NCI-H1930 (cell line): ENCODE measurements around the gene BPTF.
"Not testable (repeated sequence)": the region's sequence is repeated elsewhere in the genome, so short reads cannot be mapped to it uniquely, and the experiment has no call there.

Experiments
- DNase-seq, 2 experiments: peaks; one replicate each; lab custom pipeline; 2025; lab: John Stamatoyannopoulos, UW

Gene BPTF

DNA sequence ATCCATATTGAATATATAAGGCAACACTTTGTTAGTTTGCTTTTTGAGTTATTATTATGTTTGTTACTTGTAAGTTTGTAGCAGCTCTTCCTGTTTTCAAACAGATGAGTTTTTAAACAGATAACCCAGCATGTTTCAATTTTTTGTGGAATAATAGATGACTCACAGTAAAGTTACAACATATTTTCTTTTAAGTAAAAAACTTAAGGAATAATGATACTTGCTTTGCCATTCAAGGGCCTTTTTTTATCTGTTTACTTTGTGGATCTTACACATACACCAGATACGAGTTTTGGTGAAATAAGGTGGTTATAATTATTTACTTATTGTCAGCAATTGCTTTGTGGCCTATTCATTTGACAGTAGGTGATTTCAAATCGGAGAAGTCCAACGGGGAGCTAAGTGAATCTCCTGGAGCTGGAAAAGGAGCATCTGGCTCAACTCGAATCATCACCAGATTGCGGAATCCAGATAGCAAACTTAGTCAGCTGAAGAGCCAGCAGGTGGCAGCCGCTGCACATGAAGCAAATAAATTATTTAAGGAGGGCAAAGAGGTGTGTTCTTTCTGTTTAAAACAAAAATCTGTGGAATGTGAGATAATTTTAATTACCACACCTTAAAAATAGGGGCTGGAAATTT lies 66.3 kb downstream of the BPTF start:
- DNase-seq = no peak

DNA sequence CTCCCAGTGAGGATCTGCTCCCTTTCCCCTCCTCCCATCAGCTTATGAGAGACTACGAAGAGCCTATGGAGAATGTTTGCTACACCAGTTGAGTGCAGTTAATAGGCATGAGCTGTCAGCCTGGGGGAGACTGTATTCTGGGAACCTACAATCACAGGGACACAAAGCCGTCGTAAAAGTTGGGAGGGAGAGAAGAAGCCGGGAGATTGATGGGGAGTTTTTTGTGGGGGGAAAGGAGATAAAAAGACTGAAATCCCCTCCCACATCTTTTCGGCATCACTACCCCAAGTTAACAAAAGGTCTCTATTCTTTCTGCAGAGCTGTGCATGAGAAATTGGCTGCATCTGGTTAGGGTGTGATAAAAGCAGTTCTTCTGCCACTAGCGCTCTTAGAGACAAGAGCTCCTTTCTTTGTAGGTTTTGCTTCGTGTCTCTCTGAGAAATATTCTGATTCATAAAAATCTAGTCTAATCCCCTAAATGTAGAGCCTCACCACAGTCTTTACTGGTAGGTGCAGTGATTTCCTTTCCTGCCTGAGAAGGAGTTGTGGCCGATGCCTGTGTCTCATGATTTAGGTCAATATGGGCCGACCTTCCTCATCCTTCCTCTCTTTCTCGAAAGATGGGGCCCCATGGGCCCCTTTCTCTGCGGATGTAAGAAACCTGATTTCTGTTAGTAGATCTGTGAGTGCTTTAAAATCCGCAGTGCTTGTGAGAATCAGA lies 77.4 kb downstream of the BPTF start:
- DNase-seq = no peak

DNA sequence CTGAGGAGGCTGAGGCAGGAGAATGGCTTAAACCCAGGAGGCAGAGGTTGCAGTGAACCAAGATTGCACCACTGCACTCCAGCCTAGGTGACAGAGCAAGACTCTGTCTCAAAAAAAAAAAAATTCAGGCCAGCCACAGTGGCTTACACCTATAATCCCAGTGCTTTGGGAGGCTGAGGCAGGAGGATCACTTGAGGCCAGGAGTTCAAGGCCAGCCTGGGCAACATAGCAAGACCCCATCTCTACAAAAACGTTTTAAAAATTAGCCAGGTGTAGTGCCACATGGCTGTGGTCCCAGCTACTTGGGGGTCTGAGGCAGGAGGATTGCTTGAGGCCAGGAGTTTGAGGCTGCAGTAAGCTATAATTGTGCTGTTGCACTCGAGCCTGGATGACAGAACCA lies 80.0 kb downstream of the BPTF start:
- not testable (repeated sequence) for DNase-seq

DNA sequence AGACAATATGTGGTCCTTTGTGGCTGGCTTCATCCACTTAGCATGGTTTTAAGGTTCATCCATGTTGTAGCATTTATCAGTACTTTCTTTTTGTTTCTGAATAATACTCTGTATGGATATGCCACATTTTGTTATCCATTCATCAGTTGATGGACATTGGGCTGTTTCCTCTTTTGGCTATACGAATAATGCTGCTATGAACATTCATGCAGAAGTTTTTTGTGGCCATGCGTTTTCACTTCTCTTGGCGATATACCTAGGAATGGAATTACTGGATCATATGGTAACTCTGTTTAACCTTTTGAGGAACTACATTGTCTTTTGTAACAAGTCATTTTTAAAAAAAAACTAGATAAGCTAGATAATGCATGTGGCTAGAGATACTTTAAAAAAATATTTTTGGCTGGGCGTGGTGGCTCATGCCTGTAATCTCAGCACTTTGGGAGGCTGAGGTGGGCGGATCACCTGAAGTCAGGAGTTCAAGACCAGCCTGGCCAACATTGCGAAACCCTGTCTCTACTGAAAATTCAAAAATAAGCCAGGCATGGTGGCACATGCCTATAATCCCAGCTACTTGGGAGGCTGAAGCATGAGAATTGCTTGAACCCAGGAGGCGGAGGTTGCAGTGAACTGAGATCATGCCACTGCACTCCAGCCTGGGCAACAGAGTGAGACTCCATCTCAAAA lies 85.0 kb downstream of the BPTF start:
- DNase-seq = not testable (repeated sequence)

- DNase-seq = no peak
Measured at GRCh38 chr17:67911059-67911782, 85.9 kb downstream of the BPTF start.

- DNase-seq = no peak
Measured at GRCh38 chr17:67912088-67912487, 86.8 kb downstream of the BPTF start.

DNA sequence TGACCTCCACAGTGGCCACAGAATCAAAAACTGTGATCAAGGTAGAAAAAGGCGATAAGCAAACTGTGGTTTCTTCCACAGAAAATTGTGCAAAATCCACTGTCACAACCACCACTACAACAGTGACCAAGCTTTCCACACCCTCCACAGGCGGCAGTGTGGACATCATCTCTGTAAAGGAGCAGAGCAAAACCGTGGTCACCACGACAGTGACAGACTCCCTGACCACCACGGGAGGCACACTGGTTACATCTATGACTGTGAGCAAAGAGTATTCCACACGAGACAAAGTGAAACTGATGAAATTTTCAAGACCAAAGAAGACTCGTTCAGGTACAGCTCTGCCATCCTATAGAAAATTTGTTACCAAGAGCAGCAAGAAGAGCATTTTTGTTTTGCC lies 87.4 kb downstream of the BPTF start:
- DNase-seq = no peak

DNA sequence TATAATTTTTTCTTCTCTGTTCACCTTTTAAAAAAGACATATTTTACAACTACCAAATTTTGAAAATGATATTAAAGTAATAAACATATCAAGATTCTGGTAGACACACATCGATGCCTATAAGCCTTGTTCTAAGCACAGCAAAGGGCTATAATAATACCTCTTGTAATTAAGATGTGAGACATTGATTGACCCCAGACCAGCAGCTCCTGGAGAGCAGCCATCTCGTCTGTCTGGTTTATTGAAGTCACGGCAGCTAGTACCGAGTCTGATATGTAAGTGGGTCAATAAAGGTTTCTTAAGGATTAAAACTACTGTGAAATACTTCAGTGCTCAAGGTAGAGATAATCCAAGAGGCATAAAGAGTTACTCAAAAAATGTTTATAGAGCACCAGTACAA lies 94.9 kb downstream of the BPTF start:
- DNase-seq = no peak

DNA sequence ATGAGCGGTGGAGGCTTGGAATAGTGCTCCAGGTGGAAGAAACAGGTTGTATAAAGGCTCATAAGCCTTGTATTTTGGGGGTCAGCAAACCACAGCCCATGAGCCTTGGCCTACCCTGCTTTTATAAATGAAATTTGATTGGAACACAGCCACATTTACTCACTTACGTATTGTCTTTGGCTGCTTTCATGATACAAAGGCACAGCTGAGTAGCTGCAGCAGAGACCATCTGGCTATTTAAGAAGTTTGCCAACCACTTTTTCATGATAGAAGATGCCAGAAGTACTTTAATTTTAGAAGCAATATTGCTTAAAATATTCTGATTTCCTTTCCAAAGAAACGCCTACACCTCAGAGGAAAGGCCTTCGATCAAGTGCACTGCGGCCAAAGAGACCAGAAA lies 97.2 kb downstream of the BPTF start:
- DNase-seq = no peak

DNA sequence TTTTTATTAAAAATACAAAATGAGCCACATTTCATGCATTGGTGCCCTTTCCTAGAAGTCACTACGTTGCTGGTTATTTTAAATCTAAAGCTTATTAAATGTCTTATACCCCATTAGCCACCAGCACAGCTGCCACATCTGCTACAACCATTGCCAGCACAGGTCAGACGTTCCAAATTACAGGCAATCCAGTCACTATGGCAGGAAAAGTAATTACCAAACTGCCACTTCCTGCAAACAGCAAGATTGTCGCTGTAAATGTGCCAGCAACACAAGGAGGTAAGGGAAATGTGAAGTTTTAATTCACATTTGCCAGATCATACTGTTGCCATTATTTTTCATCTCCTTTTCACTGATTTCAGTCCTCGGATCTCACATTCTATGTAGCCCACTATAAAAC lies 103.5 kb downstream of the BPTF start:
- DNase-seq = not testable (repeated sequence)

DNA sequence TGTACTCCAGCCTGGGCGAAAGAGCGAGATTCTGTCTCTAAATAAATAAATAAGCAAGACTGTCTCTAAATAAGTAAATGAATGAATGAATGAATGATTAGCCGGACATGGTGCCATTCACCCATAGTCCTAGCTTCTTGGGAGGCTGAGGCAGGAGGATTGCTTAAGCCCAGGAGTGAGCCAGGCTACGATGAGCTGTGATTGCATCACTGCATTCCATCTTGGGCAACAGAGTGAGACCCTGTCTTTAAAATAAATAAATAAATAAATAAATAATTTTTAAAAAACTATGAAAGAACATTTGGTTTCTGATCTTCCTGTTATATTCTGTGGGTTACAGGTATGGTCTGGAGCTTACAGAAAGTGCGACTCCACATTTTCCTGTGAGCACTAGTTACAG lies 105.9 kb downstream of the BPTF start:
- no peak for DNase-seq

- no peak for DNase-seq
Measured at GRCh38 chr17:67942810-67943209, 117.5 kb downstream of the BPTF start.

- DNase-seq = no peak
Measured at GRCh38 chr17:67944035-67944434, 118.7 kb downstream of the BPTF start.

DNA sequence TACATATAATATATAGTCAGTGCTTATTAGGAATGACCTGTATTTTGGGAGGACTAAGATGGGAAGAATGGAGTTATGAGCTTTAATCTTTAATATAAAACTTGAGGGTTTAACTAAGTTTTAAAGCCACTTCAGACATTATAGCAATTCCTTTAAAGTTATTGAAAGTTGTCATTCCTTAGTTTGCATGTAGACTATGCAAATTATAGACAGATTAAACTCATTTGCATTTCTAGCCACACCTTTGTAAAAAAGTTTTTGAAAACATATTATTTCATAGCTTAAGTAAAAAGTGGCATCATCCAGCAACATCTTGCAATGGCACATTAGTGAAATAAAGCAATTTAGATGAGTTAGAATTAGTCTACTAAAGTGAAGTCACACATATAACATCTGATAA lies 121.2 kb downstream of the BPTF start:
- DNase-seq = no peak

DNA sequence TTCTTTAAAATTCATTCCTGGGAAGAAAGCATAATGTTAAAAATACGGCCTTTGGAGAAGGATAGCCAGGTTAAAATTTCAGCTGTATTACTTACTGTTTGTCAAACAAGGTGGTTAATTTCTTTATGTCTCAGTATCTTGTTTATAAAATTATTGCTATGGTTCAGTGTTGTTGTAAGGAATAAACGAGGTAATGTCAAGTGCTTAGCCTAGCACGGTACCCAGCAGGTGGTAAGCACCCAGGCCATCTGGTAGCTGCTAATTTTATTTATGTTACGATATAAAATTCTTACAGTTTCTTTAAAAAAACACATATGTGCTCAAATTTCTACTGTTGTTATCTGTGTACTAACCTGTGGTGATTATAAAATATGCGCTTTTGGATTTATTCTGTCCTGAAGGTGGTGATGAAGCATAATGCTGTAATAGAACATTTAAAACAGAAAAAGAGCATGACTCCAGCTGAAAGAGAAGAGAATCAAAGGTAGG lies 122.1 kb downstream of the BPTF start:
- DNase-seq = no peak

DNA sequence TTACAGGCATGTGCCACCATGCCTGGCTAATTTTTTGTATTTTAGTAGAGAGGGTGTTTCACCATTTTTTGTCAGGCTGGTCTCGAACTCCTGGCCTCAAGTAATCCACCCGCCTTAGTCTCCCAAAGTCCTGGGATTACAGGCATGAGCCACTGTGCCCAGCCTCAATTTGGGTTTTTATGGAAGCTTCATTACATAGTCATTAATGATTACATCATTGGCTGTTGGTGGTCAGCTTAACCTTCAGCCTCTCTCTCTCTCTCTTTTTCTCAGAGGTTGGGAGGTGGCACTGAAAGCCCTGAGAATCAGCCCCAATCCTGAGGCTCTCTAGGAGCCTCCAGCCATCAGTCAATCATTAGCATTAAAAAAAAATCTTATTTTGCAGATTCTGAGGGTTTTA lies 125.6 kb downstream of the BPTF start:
- DNase-seq = no peak

GRCh38 chr17:67959510-67959909 lies 134.2 kb downstream of the BPTF start:
- no peak for DNase-seq

- not testable (repeated sequence) for DNase-seq
Measured at GRCh38 chr17:67960276-67960675, 135.0 kb downstream of the BPTF start.

DNA sequence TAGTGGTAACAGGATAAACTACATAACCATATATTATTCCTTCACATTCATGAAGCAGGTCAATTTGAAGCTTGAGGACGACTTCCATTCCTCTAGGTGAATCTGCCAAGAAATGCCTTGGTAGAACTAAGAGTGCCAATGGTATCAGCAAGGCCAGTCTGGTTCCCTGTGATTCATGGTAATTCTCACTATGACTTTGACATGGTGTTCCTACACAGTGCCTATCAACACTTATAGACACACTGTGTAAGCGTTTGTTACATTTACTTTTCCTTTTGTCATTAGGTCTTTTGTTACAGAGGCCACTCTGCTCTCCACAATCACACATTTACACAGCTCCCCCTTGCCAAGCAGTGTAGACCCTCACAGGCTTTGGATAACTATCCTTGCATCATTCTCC lies 136.9 kb downstream of the BPTF start:
- DNase-seq = not testable (repeated sequence)

- DNase-seq = peak; percentile 59 to 69
Measured at GRCh38 chr17:67963145-67963572, 137.9 kb downstream of the BPTF start.

DNA sequence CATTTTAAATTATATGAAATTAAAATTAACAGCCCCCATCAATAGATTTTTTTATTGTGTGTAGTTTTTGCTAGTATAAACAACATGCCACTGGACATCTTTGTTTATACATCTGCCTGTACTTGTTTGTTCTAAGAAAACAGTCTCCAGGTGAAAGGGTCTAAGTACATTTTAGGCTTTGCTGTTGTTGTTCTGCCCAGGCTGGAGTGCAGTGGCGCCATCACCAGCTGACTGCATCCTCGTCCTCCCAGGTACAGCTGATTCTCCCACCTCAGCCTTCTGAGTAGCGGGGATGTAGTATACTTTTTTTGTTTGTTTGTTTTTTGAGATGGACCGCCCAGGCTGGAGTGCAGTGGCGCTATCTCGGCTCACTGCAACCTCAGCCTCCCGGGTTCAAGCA lies 145.5 kb downstream of the BPTF start:
- peak; percentile 60 to 63 for DNase-seq

DNA sequence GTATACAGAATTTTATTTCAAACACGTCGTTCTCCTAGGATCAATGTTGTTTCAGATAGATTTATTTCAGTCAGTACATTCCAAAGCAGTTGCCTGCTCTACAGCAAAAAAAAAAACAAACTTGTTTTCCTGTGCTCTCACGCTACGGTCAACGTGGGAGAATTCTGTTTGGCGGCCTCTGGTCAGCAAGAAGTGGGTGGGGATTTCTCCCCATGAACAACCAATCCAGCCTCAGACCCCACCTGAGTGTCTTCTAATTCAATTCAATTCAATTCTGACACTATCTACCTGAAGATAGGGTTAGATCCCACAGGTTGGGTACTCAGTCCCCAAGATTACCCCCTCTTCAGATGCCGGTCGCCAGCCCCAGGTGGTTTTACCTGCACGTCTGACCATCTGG lies 148.9 kb downstream of the BPTF start:
- no peak for DNase-seq
